ENCODE measurements around the gene MICALL1. TPM values are rescaled to one million over a fixed set of nuclear protein-coding genes. Genes with fewer than 3 reads are reported as not detected.

Gene MICALL1
- total RNA-seq, 1 donor from 2014 or later = 29.1 TPM

DNA sequence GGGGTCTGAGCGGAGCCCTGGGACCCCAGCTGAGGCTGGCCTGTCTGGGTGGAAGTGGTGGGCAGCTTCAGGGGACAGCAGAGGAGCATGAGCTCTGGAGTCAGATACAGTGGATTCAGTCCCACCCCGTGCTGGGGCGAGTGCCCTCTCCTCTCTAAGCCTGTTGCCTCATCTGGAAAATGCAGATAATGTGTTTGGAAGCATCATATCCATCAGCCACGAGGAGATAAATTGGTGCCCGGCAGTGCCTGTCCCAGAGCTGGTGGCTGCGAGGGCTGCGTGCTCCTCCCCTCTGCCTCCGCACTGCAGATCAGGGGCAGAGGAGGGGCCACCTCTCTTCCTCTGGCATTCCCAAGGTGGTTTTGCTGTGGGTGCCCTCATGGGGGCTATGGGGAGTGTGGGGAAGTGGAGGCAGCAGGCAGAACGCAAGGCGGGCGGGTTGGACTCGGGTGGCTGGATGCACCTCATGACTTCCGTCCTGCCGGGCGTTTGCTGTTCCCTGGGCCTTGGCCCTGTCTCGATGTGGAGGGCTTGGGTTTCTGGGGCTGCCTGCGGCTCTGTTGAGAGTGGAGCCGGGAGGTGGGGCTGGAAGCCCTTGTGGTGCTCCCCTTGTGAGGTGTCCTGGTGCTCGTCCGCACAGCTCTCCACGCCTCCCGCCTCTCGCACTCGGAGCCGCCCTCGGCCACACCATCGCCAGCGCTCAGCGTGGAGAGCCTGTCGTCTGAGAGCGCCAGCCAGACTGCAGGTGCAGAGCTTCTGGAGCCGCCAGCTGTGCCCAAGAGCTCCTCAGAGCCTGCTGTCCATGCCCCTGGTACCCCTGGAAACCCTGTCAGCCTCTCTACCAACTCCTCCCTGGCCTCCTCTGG, 20.9 kb downstream of the MICALL1 start:
- H3K36me3 Mint-ChIP-seq (ENCODE audit: low read depth) = peaks cover 14% of the 10 kb centered on the region
- no peaks in the 10 kb centered on the region for H3K9me3 Mint-ChIP-seq
- H3K4me3 Mint-ChIP-seq (ENCODE audit: low read depth) = no peak overlapping the region
- H3K27ac Mint-ChIP-seq = no peak overlapping the region
- no peak for DNase-seq (ENCODE audit: low spot score)
- H3K4me1 Mint-ChIP-seq (ENCODE audit: low read depth) = no peaks in the 10 kb centered on the region
- H3K27me3 Mint-ChIP-seq (ENCODE audit: low read depth) = no peaks in the 10 kb centered on the region
- intact Hi-C loops (cut with micrococcal nuclease) = no loop called here

DNA sequence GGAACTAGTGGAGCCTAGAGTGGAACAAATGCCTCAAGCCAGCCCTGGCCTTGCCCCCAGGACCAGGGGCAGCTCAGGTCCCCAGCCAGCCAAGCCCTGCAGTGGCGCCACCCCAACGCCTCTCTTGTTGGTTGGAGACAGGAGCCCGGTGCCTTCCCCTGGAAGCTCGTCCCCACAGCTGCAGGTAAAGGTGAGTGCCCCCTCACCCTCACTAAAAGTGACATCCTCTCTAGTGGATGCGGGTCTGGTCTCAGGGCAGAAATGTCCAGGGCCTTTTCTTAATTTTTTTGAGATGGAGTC, 21.5 kb downstream of the MICALL1 start:
- Mint-ChIP-seq H3K36me3 (ENCODE audit: low read depth) (peaks cover 15% of the 10 kb centered on the region), H3K27ac (no peak overlapping the region), H3K4me3 (ENCODE audit: low read depth) (no peak overlapping the region), H3K27me3 (ENCODE audit: low read depth) (no peaks in the 10 kb centered on the region), H3K4me1 (ENCODE audit: low read depth) (no peaks in the 10 kb centered on the region), H3K9me3 (no peaks in the 10 kb centered on the region)
- DNase-seq (ENCODE audit: low spot score) = no peak
- intact Hi-C loops (cut with micrococcal nuclease) = no loop called here

DNA sequence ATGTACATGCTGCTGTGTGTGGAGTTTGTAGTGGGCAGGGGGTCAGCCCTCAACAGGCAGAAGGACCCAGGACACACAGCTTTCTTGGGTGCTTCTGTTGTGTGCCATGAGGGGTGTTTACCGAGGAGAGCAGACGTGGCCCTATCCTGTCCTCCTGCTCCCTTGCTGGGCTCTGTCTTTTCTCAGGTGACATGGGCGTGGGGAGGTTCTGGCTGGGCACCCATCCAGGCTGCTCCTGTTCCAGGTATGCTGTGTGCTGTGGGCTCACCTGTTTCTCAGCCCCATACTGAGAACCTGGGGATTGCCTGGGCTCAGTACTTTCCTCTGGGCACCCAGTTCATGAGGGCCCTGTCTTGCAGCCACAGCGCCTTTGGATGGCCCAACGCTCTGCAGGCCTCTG, 23.3 kb downstream of the MICALL1 start:
- H3K4me3 Mint-ChIP-seq (ENCODE audit: low read depth) = no peak overlapping the region
- H3K4me1 Mint-ChIP-seq (ENCODE audit: low read depth) = peaks cover 7% of the 10 kb centered on the region
- no peaks in the 10 kb centered on the region for H3K9me3 Mint-ChIP-seq
- intact Hi-C loops (cut with micrococcal nuclease) = no loop called here
- H3K27me3 Mint-ChIP-seq (ENCODE audit: low read depth) = no peaks in the 10 kb centered on the region
- no peak overlapping the region for H3K27ac Mint-ChIP-seq
- DNase-seq (ENCODE audit: low spot score) = no peak
- peaks cover 21% of the 10 kb centered on the region for H3K36me3 Mint-ChIP-seq (ENCODE audit: low read depth)

DNA sequence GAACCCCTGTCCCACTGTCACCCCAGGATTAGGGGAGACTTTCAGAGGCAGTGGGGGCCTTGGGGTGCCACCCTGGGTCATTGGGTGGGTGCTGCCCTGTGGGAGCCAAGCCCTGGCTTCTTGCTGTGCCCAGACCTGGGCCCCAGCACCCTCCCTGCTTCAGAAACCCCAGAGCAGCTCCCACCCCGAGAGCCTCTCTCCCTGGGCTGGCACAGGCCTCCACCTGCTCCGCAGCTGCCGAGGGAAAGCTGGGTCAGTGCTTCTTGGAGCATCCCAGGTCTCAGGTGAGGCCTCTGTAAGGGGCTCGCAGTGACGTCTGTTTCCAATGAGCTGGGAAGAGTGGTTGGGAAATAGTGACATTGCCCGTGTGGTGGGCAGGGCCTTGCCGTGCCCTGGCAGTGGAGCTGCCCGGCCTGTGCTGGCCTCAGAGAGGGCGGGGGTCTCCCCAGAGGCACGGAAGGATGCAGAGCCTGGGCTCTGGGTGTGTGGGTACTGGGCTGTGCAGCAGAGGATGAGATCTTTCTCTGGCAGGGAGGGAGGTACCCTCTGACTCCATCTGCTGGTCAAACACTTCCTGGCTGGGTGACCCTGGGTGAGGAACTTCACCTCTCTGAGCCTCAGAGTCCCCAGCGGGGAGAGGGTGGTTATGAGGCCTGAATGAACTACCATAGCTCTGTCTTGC, 24.3 kb downstream of the MICALL1 start:
- intact Hi-C loops (cut with micrococcal nuclease) = no loop called here

DNA sequence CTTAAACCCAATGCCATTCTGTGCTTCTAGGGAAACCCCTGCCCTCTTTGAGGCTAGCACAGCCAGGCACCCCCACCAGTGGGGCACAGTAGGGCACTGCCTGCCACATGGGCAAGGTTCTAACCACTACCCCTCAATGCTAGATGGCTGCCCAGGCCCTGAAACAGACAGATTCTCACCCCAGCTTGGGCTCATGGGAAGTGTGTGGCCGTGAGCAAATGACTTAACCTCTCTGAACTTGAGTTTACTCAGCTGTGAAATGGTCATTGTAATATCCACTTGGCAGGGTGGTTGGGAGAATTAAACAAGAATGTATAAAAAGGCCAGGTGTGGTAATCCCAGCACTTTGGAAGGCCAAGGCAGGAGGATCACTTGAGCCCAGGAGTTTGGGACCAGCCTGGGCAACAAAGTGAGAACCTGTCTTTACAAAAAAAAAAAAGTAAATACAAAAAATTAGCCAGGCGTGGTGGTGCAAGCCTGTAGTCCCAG, 24.9 kb downstream of the MICALL1 start:
- no peak overlapping the region for H3K4me3 Mint-ChIP-seq (ENCODE audit: low read depth)

More for the DNA sequence above, 24.3 kb downstream of the MICALL1 start:
- no peaks in the 10 kb centered on the region for H3K9me3 Mint-ChIP-seq
- no peak for DNase-seq (ENCODE audit: low spot score)
- no peak overlapping the region for H3K27ac Mint-ChIP-seq
- peaks cover 7% of the 10 kb centered on the region for H3K4me1 Mint-ChIP-seq (ENCODE audit: low read depth)
- H3K27me3 Mint-ChIP-seq (ENCODE audit: low read depth) = no peaks in the 10 kb centered on the region
- peaks cover 21% of the 10 kb centered on the region for H3K36me3 Mint-ChIP-seq (ENCODE audit: low read depth)
- H3K4me3 Mint-ChIP-seq (ENCODE audit: low read depth) = no peak overlapping the region

DNA sequence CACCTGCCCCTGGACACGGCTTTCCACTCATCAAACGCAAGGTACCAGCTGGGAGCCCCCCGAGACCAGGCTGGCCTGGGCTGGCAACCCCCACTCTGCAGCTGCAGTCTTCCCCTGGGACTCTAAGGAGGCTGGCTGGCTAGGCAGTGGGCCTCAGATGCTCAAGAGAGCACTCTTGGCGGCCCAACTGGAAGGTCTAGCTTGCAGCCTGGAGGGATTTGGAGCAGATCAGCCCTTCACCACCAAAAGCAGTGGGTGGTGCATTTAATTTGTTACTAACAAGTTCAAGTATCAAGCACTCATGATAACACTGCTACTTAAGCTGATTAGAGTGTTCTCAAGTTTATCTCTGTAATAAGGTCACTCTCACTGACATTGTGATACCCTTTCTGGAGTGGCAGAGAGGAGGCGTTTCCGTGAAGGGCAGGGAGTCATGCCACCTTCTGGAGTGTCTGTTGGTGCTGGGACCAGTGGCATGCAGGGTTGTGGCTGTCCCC, 25.8 kb downstream of the MICALL1 start:
- no peak for DNase-seq (ENCODE audit: low spot score)
- Mint-ChIP-seq H3K36me3 (ENCODE audit: low read depth) (peaks cover 23% of the 10 kb centered on the region), H3K9me3 (no peaks in the 10 kb centered on the region), H3K4me1 (ENCODE audit: low read depth) (peaks cover 7% of the 10 kb centered on the region), H3K27ac (no peak overlapping the region), H3K27me3 (ENCODE audit: low read depth) (no peaks in the 10 kb centered on the region), H3K4me3 (ENCODE audit: low read depth) (no peak overlapping the region)
- intact Hi-C loops (cut with micrococcal nuclease) = no loop called here

More for the DNA sequence above, 24.9 kb downstream of the MICALL1 start:
- Mint-ChIP-seq H3K27me3 (ENCODE audit: low read depth) (no peaks in the 10 kb centered on the region), H3K36me3 (ENCODE audit: low read depth) (peaks cover 21% of the 10 kb centered on the region), H3K9me3 (no peaks in the 10 kb centered on the region), H3K27ac (no peak overlapping the region), H3K4me1 (ENCODE audit: low read depth) (peaks cover 7% of the 10 kb centered on the region)
- DNase-seq (ENCODE audit: low spot score) = no peak
- intact Hi-C loops (cut with micrococcal nuclease) = no loop called here

DNA sequence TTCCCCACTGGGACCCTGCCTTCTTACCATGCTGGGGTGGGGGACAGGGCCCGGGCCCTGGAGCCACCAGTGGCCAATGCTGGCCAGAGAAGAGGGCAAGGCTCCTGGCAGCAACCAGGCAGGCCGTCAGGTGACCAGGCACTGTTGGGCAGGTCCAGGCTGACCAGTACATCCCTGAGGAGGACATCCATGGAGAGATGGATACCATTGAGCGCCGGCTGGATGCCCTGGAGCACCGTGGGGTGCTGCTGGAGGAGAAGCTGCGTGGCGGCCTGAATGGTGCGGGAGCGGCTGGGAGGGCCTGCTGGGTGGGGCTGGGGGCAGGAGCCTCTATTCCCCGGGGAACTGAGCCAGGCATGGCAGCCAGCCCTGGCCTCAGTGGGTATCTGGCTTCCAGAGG, 26.3 kb downstream of the MICALL1 start:
- intact Hi-C loops (cut with micrococcal nuclease) = no loop called here
- no peak for DNase-seq (ENCODE audit: low spot score)
- Mint-ChIP-seq H3K9me3 (no peaks in the 10 kb centered on the region), H3K27ac (no peak overlapping the region), H3K4me1 (ENCODE audit: low read depth) (peaks cover 7% of the 10 kb centered on the region), H3K36me3 (ENCODE audit: low read depth) (peaks cover 24% of the 10 kb centered on the region), H3K4me3 (ENCODE audit: low read depth) (no peak overlapping the region), H3K27me3 (ENCODE audit: low read depth) (no peaks in the 10 kb centered on the region)

DNA sequence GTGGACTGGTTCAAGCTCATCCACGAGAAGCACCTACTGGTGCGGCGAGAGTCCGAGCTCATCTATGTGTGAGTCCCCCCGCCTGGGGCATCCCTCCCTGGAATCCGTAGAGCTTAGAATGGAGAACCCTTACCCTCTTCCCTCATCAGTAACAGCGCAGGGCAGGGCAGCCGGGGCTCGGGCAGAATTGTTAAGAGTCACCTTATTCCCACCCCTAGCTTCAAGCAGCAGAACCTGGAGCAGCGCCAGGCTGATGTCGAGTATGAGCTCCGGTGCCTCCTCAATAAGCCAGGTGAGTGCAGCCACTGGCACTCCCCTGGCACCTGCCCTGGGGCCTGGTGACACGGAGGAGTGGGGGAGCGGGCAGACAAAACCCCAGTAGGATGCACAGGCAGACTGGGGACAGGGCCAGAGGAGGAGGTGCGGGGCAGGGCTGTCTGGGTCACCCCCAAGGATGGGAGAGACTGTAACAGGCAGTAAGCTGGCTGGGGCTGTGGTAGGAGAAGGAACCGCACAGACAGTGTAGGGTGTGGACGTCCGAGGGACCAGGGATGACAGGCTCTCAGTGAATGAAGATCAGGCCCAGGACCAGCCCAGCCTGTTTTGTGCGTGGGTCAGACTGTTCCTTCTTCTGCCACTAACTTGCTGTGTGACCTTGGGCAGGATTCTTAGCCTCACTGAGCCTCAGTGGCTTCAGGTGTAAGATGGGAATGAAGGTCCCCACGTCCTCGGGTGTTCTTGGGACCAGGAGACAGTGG, 26.9 kb downstream of the MICALL1 start:
- Mint-ChIP-seq H3K27me3 (ENCODE audit: low read depth) (no peaks in the 10 kb centered on the region), H3K36me3 (ENCODE audit: low read depth) (peaks cover 24% of the 10 kb centered on the region), H3K4me3 (ENCODE audit: low read depth) (no peak overlapping the region), H3K4me1 (ENCODE audit: low read depth) (peaks cover 7% of the 10 kb centered on the region), H3K9me3 (no peaks in the 10 kb centered on the region), H3K27ac (no peak overlapping the region)
- intact Hi-C loops (cut with micrococcal nuclease) = no loop called here
- no peak for DNase-seq (ENCODE audit: low spot score)

DNA sequence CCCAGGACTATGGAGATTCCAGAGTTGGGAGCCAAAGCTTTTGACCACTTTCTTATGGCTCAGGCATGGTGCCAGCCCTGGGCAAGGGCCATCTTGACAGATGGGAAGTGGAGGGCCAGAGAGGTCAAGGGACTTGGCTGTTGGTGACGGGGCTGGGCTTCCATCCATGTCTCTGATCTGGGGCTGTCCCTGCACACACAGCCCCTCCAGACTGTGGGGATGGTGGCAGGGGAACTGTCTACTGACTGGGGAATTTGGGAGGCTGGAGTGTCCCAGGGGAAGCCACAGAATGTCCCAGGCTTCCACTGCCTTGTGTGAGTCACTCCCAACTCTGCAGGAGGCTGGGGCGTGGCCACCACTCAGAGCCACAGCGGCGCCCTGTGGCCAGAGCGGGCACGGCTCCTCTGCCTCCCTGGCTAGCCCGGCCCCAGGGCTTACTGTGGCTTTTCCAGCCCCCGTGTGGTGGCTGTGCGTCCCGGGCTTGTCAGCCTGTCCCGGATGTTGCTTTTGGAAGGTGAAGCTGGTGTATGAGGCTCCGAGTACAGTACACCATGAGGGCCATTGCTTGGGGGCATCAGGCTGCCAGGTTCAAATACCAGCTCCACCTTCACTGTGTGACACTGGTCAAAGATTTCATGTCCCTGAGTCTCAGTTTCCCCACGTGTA, 27.7 kb downstream of the MICALL1 start:
- Mint-ChIP-seq H3K4me3 (ENCODE audit: low read depth) (no peak overlapping the region), H3K9me3 (no peaks in the 10 kb centered on the region), H3K27me3 (ENCODE audit: low read depth) (no peaks in the 10 kb centered on the region), H3K36me3 (ENCODE audit: low read depth) (peaks cover 19% of the 10 kb centered on the region), H3K27ac (peak overlapping the region; percentile 69), H3K4me1 (ENCODE audit: low read depth) (peaks cover 7% of the 10 kb centered on the region)
- DNase-seq (ENCODE audit: low spot score) = peak; percentile 78
- intact Hi-C loops (cut with micrococcal nuclease) = no loop called here

DNA sequence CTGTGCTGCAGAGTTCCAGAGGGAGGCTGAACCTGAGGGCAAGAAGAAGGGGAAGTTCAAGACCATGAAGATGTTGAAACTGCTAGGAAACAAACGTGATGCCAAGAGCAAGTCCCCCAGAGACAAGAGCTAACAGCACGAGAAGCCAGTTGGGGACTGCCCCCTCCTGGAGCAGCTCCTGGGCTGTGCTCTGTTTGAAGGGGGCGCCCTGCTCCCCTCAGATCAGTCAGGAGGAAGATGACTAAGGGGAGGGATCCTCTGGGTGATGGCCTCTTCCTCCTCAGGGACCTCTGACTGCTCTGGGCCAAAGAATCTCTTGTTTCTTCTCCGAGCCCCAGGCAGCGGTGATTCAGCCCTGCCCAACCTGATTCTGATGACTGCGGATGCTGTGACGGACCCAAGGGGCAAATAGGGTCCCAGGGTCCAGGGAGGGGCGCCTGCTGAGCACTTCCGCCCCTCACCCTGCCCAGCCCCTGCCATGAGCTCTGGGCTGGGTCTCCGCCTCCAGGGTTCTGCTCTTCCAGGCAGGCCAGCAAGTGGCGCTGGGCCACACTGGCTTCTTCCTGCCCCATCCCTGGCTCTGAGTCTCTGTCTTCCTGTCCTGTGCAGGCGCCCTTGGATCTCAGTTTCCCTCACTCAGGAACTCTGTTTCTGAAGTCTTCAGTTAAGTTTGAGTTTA, 34.7 kb downstream of the MICALL1 start:
- intact Hi-C loops (cut with micrococcal nuclease) = no loop called here
- no peak overlapping the region for H3K27ac Mint-ChIP-seq
- peaks cover 9% of the 10 kb centered on the region for H3K36me3 Mint-ChIP-seq (ENCODE audit: low read depth)
- no peak for DNase-seq (ENCODE audit: low spot score)
- H3K4me1 Mint-ChIP-seq (ENCODE audit: low read depth) = no peaks in the 10 kb centered on the region
- no peaks in the 10 kb centered on the region for H3K9me3 Mint-ChIP-seq
- no peak overlapping the region for H3K4me3 Mint-ChIP-seq (ENCODE audit: low read depth)
- no peaks in the 10 kb centered on the region for H3K27me3 Mint-ChIP-seq (ENCODE audit: low read depth)

DNA sequence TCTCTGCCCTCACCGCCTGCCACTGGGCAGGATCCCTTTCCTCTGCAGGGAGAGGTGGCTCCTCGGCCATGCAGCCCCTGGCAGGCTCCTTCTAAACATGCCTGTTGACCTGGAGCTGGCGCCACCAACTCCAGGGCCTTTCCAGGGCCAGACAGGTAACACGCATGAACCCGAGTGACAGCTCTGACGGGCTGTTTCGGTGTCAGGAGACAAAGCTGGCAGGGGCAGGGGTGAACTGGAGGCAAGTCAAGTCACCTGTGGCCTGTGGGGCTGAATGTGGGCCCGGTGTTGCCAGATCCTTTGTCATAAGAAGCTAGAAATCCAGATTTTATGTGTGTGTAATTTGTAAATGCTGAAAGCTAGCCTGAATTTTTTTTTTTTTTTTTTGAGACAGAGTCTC, 36.0 kb downstream of the MICALL1 start:
- no peak overlapping the region for H3K4me3 Mint-ChIP-seq (ENCODE audit: low read depth)
- intact Hi-C loops (cut with micrococcal nuclease) = no loop called here
- H3K4me1 Mint-ChIP-seq (ENCODE audit: low read depth) = no peaks in the 10 kb centered on the region
- H3K36me3 Mint-ChIP-seq (ENCODE audit: low read depth) = peaks cover 7% of the 10 kb centered on the region
- no peak overlapping the region for H3K27ac Mint-ChIP-seq
- no peaks in the 10 kb centered on the region for H3K9me3 Mint-ChIP-seq
- DNase-seq (ENCODE audit: low spot score) = no peak
- no peaks in the 10 kb centered on the region for H3K27me3 Mint-ChIP-seq (ENCODE audit: low read depth)

All from activated T-helper 2 cell treated with anti-CD3 and anti-CD28 coated beads, Interferon-gamma antibody, Interleukin-2, Interleukin-4, amounts not matched to agents 10 μg/mL and 5 μg/mL and 100 μg/mL, durations not matched to agents 14 hours and 24 hours and 36 hours (primary cell).